ENCODE results near the gene GNPDA1. TPM values are rescaled to one million over a fixed set of nuclear protein-coding genes. Genes with fewer than 3 reads are reported as not detected.

Gene GNPDA1
- total and polyA plus RNA-seq, 10 donors, result 13.9 to 35.7 (median 29.3) TPM

- Histone ChIP-seq H3K9me3 (no peaks in the 10 kb centered on the region), H3K27me3 (replicated peaks in 1 of 7) (no peaks in the 10 kb centered on the region), H3K27ac (no peak overlapping the region), H3K4me1 (peaks cover 22 to 50% (median 36%) of the 10 kb centered on the region in 6 donors), H3K4me3 (no peak overlapping the region), H3K36me3 (no peaks in the 10 kb centered on the region)
- intact Hi-C loops (cut with DNase I; ENCODE audit: low total_unique reads), result loop anchor here (5.0 kb wide), 1 partner anchor 271 kb away; no protein-coding TSS in a partner anchor
- DNase-seq, result no peak
- no peak for TF ChIP-seq POLR2AphosphoS5 (IDR thresholded peaks at IDR 0.05)
- 30 to 44% (median 38%) methylated on average over 3 of the region's 3 CpGs for WGBS, 5 donors
Measured at GRCh38 chr5:141963701-141964100, 49.1 kb downstream of the GNPDA1 start.

DNA sequence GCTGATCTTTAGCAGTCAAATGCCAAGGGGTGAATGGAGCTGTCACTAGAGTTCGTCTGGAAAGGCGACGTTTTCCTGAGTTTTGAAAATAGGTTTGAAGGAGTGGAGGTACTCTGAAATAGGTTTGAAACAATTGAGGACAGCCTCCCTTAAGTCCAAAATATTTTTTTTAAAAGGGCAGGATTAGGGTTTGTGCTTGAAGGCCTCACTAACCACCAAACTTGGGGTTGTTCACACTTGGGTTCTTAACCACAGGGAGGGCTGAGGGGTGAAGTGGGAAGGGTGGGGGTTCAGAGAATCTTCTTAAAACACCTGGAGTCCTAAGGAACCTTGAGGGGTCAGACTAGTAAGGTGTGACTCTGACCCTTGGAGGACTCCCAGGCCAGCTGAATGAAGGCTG, 51.4 kb downstream of the GNPDA1 start:
- H3K27ac ChIP-seq, result peak overlapping the region in 4 of 8 donors; percentile 59 to 81 (median 66)
- no peaks in the 10 kb centered on the region for H3K9me3 ChIP-seq
- 90 to 97% (median 94%) methylated on average over 3 of the region's 3 CpGs for WGBS, 5 donors
- H3K4me1 ChIP-seq, result peaks cover 31 to 59% (median 43%) of the 10 kb centered on the region in 6 donors
- intact Hi-C loops (cut with DNase I; ENCODE audit: low total_unique reads), result loop anchor here (5.0 kb wide), 1 partner anchor 269 kb away; no protein-coding TSS in a partner anchor
- no peaks in the 10 kb centered on the region for H3K27me3 ChIP-seq (replicated peaks in 1 of 7)
- DNase-seq, result no peak
- H3K4me3 ChIP-seq, result no peak overlapping the region
- TF ChIP-seq CTCF (IDR thresholded peaks at IDR 0.05 in 8 of 11, conservative IDR thresholded peaks at IDR 0.05 in 3 of 11) (no peak), POLR2AphosphoS5 (IDR thresholded peaks at IDR 0.05) (no peak), POLR2A (IDR thresholded peaks at IDR 0.05) (no peak)
- H3K36me3 ChIP-seq, result no peaks in the 10 kb centered on the region

DNA sequence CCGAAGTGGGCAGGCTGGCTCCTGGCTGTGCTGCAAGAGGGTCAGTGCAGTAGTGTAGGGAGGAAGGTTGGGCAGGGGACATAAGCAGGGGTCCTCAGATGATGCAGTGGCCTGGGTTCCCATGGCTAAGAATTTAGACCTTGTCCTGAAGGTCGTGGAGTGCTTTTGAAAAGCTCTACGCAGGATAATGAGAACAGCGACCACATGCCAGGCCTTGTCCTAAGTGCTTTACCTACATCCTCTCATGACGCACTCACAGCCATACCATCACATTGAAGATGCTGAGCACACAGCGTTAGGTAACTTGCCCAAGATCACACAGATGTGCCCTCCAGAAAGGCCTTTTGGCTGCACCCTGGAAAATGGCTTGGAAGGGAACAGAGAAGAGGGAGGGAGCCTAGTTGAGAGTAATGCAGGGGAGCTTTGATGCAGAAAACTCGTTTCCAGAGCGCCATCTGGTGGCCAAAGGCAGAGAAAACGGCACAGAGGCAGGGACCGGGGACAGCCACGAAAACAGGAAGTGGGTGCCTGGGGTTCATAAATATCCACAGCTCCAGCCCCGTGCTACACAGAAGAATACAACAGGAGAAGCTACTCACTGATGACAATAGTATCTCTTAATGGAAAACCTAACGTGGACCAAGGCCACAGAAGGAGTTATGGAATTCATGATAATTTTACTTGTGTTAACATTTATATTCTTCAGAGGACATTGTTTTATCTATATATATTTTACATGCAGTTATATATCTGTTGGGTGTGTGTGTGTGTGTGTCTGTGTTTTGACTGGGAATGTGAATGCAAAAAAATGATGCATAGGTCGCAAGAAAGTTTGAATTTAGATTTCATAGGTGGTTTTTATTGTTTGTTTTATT, 52.1 kb downstream of the GNPDA1 start:
- peaks cover 31 to 64% (median 43%) of the 10 kb centered on the region in 6 donors for H3K4me1 ChIP-seq
- peak overlapping the region in 1 of 8 donors; percentile 21 for H3K4me3 ChIP-seq
- intact Hi-C loops (cut with DNase I; ENCODE audit: low total_unique reads), result loop anchor here (5.0 kb wide), 1 partner anchor 268 kb away; no protein-coding TSS in a partner anchor
- peaks cover 0 to 6% (median 0%) of the 10 kb centered on the region in 6 donors for H3K36me3 ChIP-seq
- peak overlapping the region in 7 of 8 donors; percentile 9 to 81 (median 61) for H3K27ac ChIP-seq
- DNase-seq, result peak; percentile 96
- H3K9me3 ChIP-seq, result no peaks in the 10 kb centered on the region
- no peaks in the 10 kb centered on the region for H3K27me3 ChIP-seq (replicated peaks in 1 of 7)
- peak; percentile 91 to 99 (median 97) for TF ChIP-seq CTCF (IDR thresholded peaks at IDR 0.05 in 8 of 11, conservative IDR thresholded peaks at IDR 0.05 in 3 of 11)
- TF ChIP-seq POLR2A (IDR thresholded peaks at IDR 0.05), result no peak
- TF ChIP-seq POLR2AphosphoS5 (IDR thresholded peaks at IDR 0.05), result peak in 2 of 3 donors; percentile 46 to 68
- WGBS, 5 donors, result 23 to 30% (median 27%) methylated on average over 14 of the region's 14 CpGs

DNA sequence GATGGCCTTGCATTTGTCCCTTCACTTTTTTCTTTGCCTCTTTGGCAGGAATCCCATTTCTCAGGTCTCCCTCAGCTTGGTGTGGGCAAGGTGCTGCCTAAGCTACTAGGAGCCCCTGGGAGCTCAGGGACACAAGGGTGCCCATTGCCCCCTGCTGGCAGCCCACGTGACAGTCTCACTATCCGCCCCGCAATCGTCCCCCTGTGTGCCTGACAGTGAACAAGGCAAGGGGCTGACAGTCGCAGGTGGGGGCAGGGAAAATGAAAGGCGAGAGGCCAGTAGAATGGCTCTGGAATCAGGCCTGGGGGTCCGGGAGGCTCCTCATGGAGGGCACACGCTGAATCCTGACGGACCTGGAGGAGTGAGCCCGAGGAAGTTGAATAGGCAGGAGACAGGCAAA, 52.8 kb downstream of the GNPDA1 start:
- intact Hi-C loops (cut with DNase I; ENCODE audit: low total_unique reads), result loop anchor here (5.0 kb wide), 1 partner anchor 268 kb away; no protein-coding TSS in a partner anchor
- no peak overlapping the region for H3K4me3 ChIP-seq
- WGBS, 5 donors, result 65 to 85% (median 72%) methylated on average over 10 of the region's 10 CpGs
- peaks cover 31 to 69% (median 45%) of the 10 kb centered on the region in 6 donors for H3K4me1 ChIP-seq
- DNase-seq, result peak; percentile 84
- TF ChIP-seq CTCF (IDR thresholded peaks at IDR 0.05 in 8 of 11, conservative IDR thresholded peaks at IDR 0.05 in 3 of 11), result peak in 1 of 11 experiments; percentile 16
- TF ChIP-seq POLR2A (IDR thresholded peaks at IDR 0.05), result no peak
- no peaks in the 10 kb centered on the region for H3K9me3 ChIP-seq
- no peaks in the 10 kb centered on the region for H3K27me3 ChIP-seq (replicated peaks in 1 of 7)
- H3K36me3 ChIP-seq, result peaks cover 0 to 8% (median 0%) of the 10 kb centered on the region in 6 donors
- H3K27ac ChIP-seq, result peak overlapping the region in 5 of 8 donors; percentile 61 to 81 (median 70)

All from spleen (tissue), 11 donors.